K562 (cell line): ENCODE measurements around the gene WDR46. TPM values are rescaled to one million over a fixed set of nuclear protein-coding genes. Genes with fewer than 3 reads are reported as not detected.

ENCODE experiments used
- BRD4 ChIP-seq: fragments of 200-600 bp; sonication (generic); IDR thresholded peaks from 2 replicates; pipeline ENCODE4 v1.6.1; 2017; ENCODE audit warnings: inconsistent platforms
- CBFA2T3 ChIP-seq: fragments of 450-650 bp; IDR thresholded peaks from 2 replicates; pipeline ENCODE4 v1.6.1; 2017
- CBFB ChIP-seq: sonication (generic); formaldehyde crosslinking; IDR thresholded peaks from 2 replicates; pipeline ENCODE4 v1.4.0; 2020; ENCODE audit warnings: mild to moderate bottlenecking, missing genetic modification reagents
- CHD1 ChIP-seq: fragments of 200-600 bp; sonication (generic); IDR thresholded peaks from one replicate; pipeline ENCODE4 v1.6.1; 2012; ENCODE audit warnings: mild to moderate bottlenecking, moderate library complexity, low read length, inconsistent platforms
- FOXM1 ChIP-seq, 2 experiments: fragments of 450-650 bp in 1 of 2; sonication (generic) in 1 of 2; formaldehyde crosslinking in 1 of 2; IDR thresholded peaks; 2 replicates each; pipeline versions ENCODE4 v1.6.1 to v1.9.0; 2017 to 2022; ENCODE audit warnings: low read depth in 2 of 2, mild to moderate bottlenecking in 2 of 2, missing genetic modification reagents in 1 of 2, moderate library complexity in 1 of 2
- HDAC2 ChIP-seq: fragments of 450-650 bp; IDR thresholded peaks from 2 replicates; pipeline ENCODE4 v1.6.1; 2016; ENCODE audit warnings: mild to moderate bottlenecking
- KAT7 ChIP-seq: sonication (generic); formaldehyde crosslinking; IDR thresholded peaks from 2 replicates; pipeline ENCODE4 v1.8.0; 2022; ENCODE audit warnings: missing genetic modification reagents, mild to moderate bottlenecking, borderline replicate concordance
- KDM5B ChIP-seq: fragments of 200-600 bp; sonication (generic); IDR thresholded peaks from 2 replicates; pipeline ENCODE4 v1.6.1; 2012; ENCODE audit warnings: low read depth, mild to moderate bottlenecking, moderate library complexity, low read length, control low read depth, inconsistent platforms; ENCODE audit not compliant: insufficient replicate concordance
- LCOR ChIP-seq: sonication (generic); formaldehyde crosslinking; IDR thresholded peaks from 2 replicates; pipeline ENCODE4 v1.8.0; 2022; ENCODE audit warnings: mild to moderate bottlenecking, missing genetic modification reagents
- MAZ ChIP-seq, 2 experiments: fragments of 450-650 bp in 1 of 2; sonication (generic) in 1 of 2; formaldehyde crosslinking; IDR thresholded peaks in 1 of 2; conservative IDR thresholded peaks in 1 of 2; 2 replicates each; pipeline versions ENCODE4 v1.4.0 to v1.5.0; 2020; ENCODE audit warnings: mild to moderate bottlenecking in 1 of 2, missing genetic modification reagents in 1 of 2
- MITF ChIP-seq: IDR thresholded peaks from 2 replicates; pipeline ENCODE4 v1.6.1; 2014; ENCODE audit warnings: antibody characterized with exemption
- NR2C1 ChIP-seq, 2 experiments: fragments of 450-650 bp; IDR thresholded peaks; 2 replicates each; pipeline ENCODE4 v1.6.1; 2017; ENCODE audit warnings: mild to moderate bottlenecking in 2 of 2, antibody characterized with exemption in 1 of 2, inconsistent platforms in 1 of 2, missing compliant biosample characterization in 1 of 2, missing genetic modification characterization in 1 of 2
- NR2C2 ChIP-seq, 2 experiments: fragments of 200-800 bp in 1 of 2; sonication (Bioruptor generic) in 1 of 2; sonication (generic) in 1 of 2; formaldehyde crosslinking in 1 of 2; IDR thresholded peaks; 2 replicates each; pipeline versions ENCODE4 v1.6.1 to v1.8.0; 2016 to 2022; ENCODE audit warnings: mild to moderate bottlenecking in 1 of 2, missing compliant biosample characterization in 1 of 2, missing genetic modification characterization in 1 of 2, missing genetic modification reagents in 1 of 2
- OTX1 ChIP-seq: fragments of 450-650 bp; formaldehyde crosslinking; IDR thresholded peaks from 2 replicates; pipeline ENCODE4 v1.4.0; 2022; ENCODE audit warnings: mild to moderate bottlenecking
- POLR2B ChIP-seq: fragments of 450-650 bp; IDR thresholded peaks from 2 replicates; pipeline ENCODE4 v1.6.1; 2018; ENCODE audit warnings: low read depth; ENCODE audit not compliant: partially characterized antibody
- SAP30 ChIP-seq: fragments of 200-600 bp; sonication (generic); IDR thresholded peaks from 2 replicates; pipeline ENCODE4 v1.6.1; 2012; ENCODE audit warnings: borderline replicate concordance, low read depth, mild to moderate bottlenecking, moderate library complexity, low read length, control low read depth, inconsistent platforms; ENCODE audit not compliant: insufficient read depth, poor library complexity, severe bottlenecking
- TAF9B ChIP-seq: fragments of 450-650 bp; IDR thresholded peaks from 2 replicates; pipeline ENCODE4 v1.6.1; 2018; ENCODE audit warnings: mild to moderate bottlenecking; ENCODE audit not compliant: partially characterized antibody
- ZFX ChIP-seq: sonication (generic); formaldehyde crosslinking; IDR thresholded peaks from 2 replicates; pipeline ENCODE4 v1.8.0; 2022; ENCODE audit warnings: mild to moderate bottlenecking, missing genetic modification reagents, moderate library complexity
- ZNF41 ChIP-seq: fragments of 250-450 bp; sonication (Bioruptor Pico); conservative IDR thresholded peaks from 2 replicates; pipeline ENCODE4 v1.4.0; 2020; ENCODE audit warnings: mild to moderate bottlenecking
- ZNF444 ChIP-seq: fragments of 250-450 bp; sonication (Bioruptor Pico); IDR thresholded peaks from 2 replicates; pipeline ENCODE4 v1.4.0; 2020; ENCODE audit warnings: mild to moderate bottlenecking, moderate library complexity
- polyA plus RNA-seq, 8 experiments: library from polyadenylated mRNA; depleted of rRNA in 4 of 8; stranded (reverse) in 5 of 8; unstranded in 3 of 8; fragments of >200 nt; fragmentation: Nextera tagmentation in 2 of 8; fragmentation: Illumina TruSeq in 1 of 8; extraction: Ambion mirVana in 2 of 8; extraction: Trizol in 1 of 8; gene quantifications; 2 replicates each; pipeline versions ENCODE4 v1.2.1 to v1.2.3, GENCODE V29; 2011 to 2014; ENCODE audit warnings: inconsistent platforms in 1 of 8, missing spikeins in 1 of 8
- total RNA-seq, 7 experiments: library from RNA; depleted of rRNA in 6 of 7; stranded (reverse); fragments of >200 nt in 6 of 7; fragmentation: Illumina TruSeq in 2 of 7; extraction: Trizol in 2 of 7; gene quantifications; 2 replicates each; pipeline versions ENCODE4 v1.2.1 to v1.2.3, GENCODE V29; 2011 to 2021; ENCODE audit warnings: low replicate concordance in 1 of 7
- TF ChIP-seq, protein P1 (sequence below): sonication (generic); formaldehyde crosslinking; IDR thresholded peaks from 2 replicates; pipeline ENCODE4 v1.9.0; 2022; ENCODE audit warnings: mild to moderate bottlenecking, missing genetic modification reagents
- TF ChIP-seq, protein P2 (sequence below): conservative IDR thresholded peaks from 2 replicates; pipeline ENCODE4 v1.6.1; 2011; ENCODE audit warnings: low read depth, mild to moderate bottlenecking, low read length; ENCODE audit not compliant: control insufficient read depth
- TF ChIP-seq, protein P3 (sequence below): sonication (generic); formaldehyde crosslinking; IDR thresholded peaks from 2 replicates; pipeline ENCODE4 v1.9.0; 2022; ENCODE audit warnings: mild to moderate bottlenecking, missing genetic modification reagents

The WDR46 gene
- total and polyA plus RNA-seq, 9 of the 15 experiments (the other 6 are each of a cell fraction or from before 2014, with no cell fraction given), result 8.9 to 146 (median 93.1) TPM

DNA sequence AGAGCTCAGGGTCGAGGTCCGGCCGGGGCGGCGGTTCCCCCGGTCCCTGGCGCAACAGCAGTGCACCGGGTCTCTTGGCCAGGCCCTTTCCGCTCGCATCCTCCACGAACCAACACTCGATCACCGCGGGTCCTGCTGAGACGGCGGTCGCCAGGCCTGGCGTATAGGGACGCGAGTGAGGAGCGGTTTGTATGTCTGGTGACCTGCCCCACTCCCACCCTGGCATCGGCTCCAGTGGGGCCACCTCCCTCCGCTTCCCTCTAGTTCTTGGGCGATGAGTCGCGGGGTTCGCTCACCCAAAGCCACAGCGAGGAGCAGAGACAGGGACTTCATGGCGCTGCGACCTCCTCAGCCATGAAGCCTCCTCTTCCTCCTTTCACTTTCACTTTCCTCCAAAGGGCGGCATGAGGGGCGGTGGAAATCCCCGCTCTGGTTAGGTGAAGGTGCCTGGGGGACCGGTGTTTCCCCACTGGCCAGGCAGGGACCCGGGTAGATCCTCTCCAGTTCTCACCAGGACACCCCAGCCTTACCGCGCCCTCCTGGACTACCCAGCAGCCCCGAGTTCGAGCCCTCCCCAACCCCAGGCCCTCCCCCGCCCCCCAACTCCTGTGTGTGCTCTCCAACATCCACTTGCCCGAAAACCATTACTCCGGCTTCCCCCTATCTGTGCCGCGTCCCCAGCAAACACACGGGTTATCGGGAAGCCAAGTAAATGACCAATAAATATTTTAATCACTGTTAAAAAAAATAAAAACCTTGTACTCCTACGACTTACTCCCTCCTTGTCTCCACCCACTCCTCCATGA lies 24.9 kb upstream of the WDR46 start, which contains the start of gene TAPBP (continued):
- TF ChIP-seq KAT7 (CRISPR knock-in tag), result 0 out of 2 replicates have a peak, but pooled peaks have one; percentile 96
- TF ChIP-seq, protein P1, sequence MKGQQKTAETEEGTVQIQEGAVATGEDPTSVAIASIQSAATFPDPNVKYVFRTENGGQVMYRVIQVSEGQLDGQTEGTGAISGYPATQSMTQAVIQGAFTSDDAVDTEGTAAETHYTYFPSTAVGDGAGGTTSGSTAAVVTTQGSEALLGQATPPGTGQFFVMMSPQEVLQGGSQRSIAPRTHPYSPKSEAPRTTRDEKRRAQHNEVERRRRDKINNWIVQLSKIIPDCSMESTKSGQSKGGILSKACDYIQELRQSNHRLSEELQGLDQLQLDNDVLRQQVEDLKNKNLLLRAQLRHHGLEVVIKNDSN (CRISPR knock-in tag), result 0 out of 2 replicates have a peak, but pooled peaks have one; percentile 13
- TF ChIP-seq ZNF444 (CRISPR knock-in tag), result 0 out of 2 replicates have a peak, but pooled peaks have one; percentile 7
- peak; percentile 85 for TF ChIP-seq FOXM1 (IDR thresholded peaks at IDR 0.05; ENCODE audit: low read depth)
- 0 out of 2 replicates have a peak, but pooled peaks have one; percentile 10 for TF ChIP-seq FOXM1 (CRISPR knock-in tag; IDR thresholded peaks at IDR 0.05; ENCODE audit: low read depth)
- TF ChIP-seq CBFA2T3, result no peak
- TF ChIP-seq MITF, result no peak
- peak in 1 of 2 experiments; percentile 45; a peak in 2 of 4 replicates for TF ChIP-seq MAZ (CRISPR knock-in tag; conservative IDR thresholded peaks at IDR 0.05 in 1 of 2, IDR thresholded peaks at IDR 0.05 in 1 of 2)
- TF ChIP-seq HDAC2, result no peak
- peak; percentile 10 for TF ChIP-seq CHD1
- TF ChIP-seq SAP30, result peak; percentile 51
- TF ChIP-seq OTX1 (CRISPR knock-in tag), result 0 out of 2 replicates have a peak, but pooled peaks have one; percentile 36
- TF ChIP-seq, protein P2, sequence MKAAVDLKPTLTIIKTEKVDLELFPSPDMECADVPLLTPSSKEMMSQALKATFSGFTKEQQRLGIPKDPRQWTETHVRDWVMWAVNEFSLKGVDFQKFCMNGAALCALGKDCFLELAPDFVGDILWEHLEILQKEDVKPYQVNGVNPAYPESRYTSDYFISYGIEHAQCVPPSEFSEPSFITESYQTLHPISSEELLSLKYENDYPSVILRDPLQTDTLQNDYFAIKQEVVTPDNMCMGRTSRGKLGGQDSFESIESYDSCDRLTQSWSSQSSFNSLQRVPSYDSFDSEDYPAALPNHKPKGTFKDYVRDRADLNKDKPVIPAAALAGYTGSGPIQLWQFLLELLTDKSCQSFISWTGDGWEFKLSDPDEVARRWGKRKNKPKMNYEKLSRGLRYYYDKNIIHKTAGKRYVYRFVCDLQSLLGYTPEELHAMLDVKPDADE, result 0 out of 2 replicates have a peak, but pooled peaks have one; percentile 28
- no peak for TF ChIP-seq LCOR (CRISPR knock-in tag)
- peak; percentile 68 for TF ChIP-seq KDM5B
- peak; percentile 85 for TF ChIP-seq ZFX (CRISPR knock-in tag)
- peak; percentile 46 for TF ChIP-seq POLR2B
- TF ChIP-seq CBFB (CRISPR knock-in tag), result peak; percentile 87
- no peak for TF ChIP-seq TAF9B
- peak; percentile 67; the same call in 1 of the 2 replicates for TF ChIP-seq NR2C2 (CRISPR knock-in tag; IDR thresholded peaks at IDR 0.05)
- TF ChIP-seq NR2C2 (tag; IDR thresholded peaks at IDR 0.05), result no peak
- TF ChIP-seq BRD4, result no peak
- no peak for TF ChIP-seq ZNF41 (CRISPR knock-in tag)
- TF ChIP-seq NR2C1 (IDR thresholded peaks at IDR 0.05), result no peak
- peak; percentile 18 for TF ChIP-seq NR2C1 (tag; IDR thresholded peaks at IDR 0.05)
- TF ChIP-seq, protein P3, sequence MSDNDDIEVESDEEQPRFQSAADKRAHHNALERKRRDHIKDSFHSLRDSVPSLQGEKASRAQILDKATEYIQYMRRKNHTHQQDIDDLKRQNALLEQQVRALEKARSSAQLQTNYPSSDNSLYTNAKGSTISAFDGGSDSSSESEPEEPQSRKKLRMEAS (CRISPR knock-in tag), result no peak
